Measurements from ENCODE around the gene MRPS18B.
A peak's percentile ranks its signal among the peaks of the same experiment; 100 is the strongest.

Gene MRPS18B

GRCh38 chr6:30603961-30604360 is 13.7 kb upstream of the MRPS18B start:
- DNase-seq (ENCODE audit: low spot score): no peak

- no peak for DNase-seq (ENCODE audit: low spot score)
Measured at GRCh38 chr6:30610065-30610464, 7.6 kb upstream of the MRPS18B start.

DNA sequence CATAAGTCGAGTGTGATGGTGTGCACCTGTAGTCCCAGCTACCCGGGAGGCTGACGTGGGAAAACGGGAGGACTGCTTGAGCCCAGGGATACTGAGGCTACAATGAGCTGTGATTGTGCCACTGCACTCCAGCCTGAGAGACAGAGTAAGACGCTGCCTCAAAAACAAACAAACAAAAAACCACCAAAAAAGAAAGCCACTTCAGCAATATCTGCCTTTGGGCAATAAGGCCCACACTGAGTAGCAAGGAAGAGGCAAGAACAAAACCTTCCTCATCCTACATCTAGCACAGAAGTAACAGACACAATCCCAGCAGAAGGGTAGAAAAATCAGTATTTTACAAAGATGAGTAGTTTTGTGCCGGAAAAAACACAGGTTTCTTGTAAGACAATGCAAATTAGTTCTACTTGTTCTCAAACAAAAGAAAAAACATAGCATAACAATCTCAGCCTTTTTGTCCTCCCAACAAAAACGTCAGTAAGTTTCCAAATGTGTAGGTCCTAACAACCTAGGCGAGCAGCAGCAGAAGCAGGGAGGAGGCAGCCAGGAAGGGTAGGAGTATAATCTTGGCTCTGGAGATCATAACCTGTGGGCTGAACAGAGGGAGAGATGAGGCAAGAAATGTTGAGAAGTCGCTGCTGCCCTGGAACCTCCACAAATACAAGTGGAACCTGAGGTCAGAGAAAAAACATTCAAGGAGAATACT is 6.3 kb upstream of the MRPS18B start:
- DNase-seq (ENCODE audit: low spot score): no peak

- no peak for DNase-seq (ENCODE audit: low spot score)
Measured at GRCh38 chr6:30611856-30612194, 5.8 kb upstream of the MRPS18B start.

GRCh38 chr6:30612213-30612612 is 5.4 kb upstream of the MRPS18B start:
- DNase-seq (ENCODE audit: low spot score): peak; percentile 50

DNA sequence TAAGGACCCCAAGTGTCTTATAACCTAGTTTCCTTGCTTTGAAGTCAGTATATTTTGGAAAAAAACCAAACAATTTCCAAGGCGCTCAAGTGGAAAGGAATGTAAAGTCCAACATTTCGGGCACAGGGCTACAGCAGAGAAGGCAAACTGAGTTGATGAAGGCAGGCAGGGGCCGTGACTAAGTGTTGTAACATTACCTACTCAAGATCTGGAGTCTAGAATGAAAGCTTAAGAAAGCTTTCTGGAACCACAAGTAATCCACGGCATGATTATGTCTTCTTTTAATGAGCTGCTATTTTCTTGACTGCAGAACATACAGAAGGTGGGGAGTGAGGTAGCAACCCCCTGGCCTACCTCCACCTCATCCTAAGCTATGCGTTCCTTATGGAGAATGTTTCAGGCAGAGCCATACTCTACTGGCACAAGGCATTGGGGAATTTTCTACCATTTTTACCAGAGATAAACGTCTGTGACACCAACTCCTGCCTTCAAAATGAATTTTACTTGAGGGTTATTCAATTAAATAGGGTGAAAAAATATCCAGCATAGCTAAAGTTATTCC is 4.9 kb upstream of the MRPS18B start:
- no peak for DNase-seq (ENCODE audit: low spot score)

DNA sequence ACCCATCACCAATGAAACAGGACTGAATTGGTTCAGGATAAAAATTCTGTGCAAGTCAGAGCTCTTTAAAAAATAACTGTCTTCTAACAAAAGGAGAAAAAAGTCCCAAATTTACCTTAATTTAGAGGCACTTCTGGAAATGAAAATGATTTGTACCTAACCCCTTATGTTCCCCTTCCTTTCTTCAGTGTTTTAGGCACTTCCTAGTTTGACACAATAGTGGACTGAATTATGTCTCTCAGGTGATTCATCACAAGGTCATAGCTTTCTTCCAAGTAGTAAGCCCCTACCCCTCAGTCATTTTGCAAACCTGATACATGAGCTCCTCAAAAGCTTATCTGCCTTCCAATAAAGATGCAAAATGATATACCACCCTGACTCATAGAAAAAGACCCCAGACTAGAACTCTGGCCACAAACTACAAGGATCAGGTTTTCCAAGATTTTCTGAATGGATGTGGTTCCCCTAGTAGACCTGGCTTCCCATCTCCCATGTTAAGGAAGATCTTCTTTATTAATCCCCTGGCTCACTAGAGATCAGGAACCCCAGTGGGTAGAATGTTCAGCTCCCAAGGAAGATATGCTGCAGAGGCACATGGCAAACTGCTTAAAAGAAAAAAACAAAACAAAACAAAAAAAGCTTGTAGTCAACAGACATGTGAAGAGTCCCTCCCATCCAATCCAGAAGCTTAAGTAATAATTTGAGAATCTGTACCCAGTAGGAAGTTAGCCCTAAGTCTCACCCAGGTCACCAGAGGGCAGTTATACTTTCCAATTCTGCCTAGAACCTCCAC is 4.2 kb upstream of the MRPS18B start:
- DNase-seq (ENCODE audit: low spot score): no peak

- DNase-seq (ENCODE audit: low spot score): no peak
Measured at GRCh38 chr6:30614044-30614842, 3.4 kb upstream of the MRPS18B start.

DNA sequence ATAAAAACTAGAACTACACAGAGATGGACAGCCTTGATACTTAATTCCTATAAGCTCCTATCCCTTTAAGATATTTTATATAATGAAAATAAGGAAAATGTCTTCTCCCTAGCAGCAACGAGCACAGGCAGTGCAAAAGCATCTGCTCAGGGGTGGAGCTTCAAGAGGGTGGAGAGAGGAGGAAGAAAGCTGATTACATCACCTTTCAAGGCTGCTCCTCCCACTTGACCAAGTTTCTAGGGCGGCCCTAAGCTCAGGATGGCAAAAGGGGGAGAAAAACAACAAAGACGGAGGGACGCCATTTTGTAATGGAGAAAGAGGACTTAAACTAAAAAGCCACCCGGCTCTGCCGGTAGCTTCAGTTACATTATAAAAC is 2.8 kb upstream of the MRPS18B start:
- peak; percentile 86 for DNase-seq (ENCODE audit: low spot score)

DNA sequence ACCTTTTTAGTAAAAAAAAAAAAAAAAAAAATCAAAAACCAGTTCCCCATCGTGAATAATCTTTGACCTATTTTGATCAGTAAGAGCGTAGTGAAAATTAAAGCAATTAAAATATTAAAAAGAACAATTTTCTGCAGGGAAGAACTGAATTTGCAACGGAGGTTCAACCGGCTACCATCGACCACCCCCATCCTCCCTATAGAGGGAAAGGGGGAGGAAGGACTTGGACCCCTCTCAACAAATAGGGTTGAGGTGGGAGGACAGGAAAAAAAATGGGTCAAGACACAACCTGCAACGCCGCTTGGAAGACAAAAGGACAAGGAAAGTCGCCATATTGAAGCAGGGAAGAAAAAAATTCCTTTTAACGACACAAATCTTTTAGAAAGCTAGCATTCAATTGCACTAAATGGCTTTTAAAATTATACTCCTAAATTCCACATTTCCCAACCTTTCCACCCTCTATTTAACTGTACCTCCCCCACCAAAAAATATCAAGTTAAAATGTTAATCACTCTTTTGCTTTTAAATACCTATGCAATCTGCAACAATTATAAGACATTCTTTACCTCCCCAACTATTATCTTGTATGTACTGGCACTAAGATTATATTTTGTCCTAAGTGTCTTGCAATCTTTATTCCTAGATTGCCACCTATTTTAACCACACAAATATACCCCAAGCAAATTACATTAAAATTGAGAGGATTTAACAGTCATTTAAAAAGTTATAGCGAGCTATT is 2.3 kb upstream of the MRPS18B start:
- DNase-seq (ENCODE audit: low spot score): peak; percentile 47

DNA sequence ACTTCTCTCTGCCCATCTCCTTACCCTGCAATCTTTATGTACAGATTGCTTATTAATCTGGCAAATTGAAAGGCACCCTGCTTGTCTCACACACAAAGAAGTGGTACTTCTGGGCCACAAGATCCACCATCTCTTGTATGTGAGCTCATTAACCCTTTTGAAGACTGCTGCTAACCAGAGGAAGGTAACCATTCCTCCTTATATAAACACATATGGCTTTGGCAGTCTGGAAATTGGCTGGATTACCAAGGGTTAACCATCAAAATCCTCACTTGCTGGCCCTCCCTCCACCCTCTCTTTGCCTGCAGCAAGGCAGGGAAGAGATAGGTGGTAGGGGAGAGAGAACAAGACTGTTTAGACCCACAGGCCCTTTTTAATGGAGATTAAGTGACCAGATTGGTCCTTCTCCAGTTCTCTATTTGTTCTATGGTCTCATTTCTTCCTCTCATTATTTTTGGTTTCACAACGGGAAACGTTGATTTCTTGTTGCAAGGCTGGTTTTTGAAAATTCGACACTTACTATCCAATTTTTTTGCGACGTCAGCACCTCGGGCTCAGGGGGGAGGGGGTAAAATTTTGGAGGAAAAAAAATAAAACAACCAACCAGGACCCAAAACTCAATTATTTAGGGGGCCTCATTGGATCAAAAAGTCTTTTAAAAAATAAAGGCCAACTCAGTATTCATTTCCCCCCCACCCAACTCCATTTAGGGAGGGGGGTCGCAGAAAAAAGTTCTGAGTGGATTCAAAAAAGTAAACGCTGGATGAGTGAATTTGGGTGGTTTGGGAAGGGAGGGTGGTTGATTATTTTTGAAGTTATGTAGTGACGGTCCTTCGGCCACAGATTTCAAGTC is 1.5 kb upstream of the MRPS18B start:
- no peak for DNase-seq (ENCODE audit: low spot score)

GRCh38 chr6:30616811-30617564 is 652 bp upstream of the MRPS18B start, which contains the start of gene PPP1R10:
TSS of gene PPP1R10 (minus strand) at chr6:30617243. CDS start at chr6:30609944, 7,299 bp downstream.
- DNase-seq (ENCODE audit: low spot score): peak; percentile 95

DNA sequence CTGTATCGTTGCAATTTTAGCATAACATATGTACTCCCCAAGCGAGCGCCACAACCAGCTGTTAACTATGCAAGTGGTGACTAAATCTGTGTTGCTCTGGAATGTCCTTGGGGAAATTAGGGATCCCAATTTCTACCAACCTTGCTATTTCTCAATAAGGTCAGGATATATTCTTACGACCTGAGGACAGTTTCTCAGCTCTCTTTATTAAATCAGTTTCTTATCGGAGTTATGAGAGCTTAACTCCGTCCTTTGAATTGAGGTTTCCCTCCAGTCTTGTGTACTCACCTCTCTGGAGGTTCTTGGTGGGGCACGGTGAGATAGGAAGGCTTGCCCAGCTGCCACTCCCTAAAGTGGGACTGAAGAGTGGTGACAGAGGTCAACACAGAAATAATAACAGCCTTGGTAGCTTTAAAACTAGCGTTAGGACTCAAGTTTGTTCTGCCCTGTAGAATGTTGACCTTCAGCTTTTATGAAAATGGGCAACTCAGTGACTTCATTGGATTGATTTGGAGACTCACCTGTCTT is 694 bp downstream of the MRPS18B start:
- no peak for DNase-seq (ENCODE audit: low spot score)

GRCh38 chr6:30619561-30619960 is 1.9 kb downstream of the MRPS18B start:
- no peak for DNase-seq (ENCODE audit: low spot score)

DNA sequence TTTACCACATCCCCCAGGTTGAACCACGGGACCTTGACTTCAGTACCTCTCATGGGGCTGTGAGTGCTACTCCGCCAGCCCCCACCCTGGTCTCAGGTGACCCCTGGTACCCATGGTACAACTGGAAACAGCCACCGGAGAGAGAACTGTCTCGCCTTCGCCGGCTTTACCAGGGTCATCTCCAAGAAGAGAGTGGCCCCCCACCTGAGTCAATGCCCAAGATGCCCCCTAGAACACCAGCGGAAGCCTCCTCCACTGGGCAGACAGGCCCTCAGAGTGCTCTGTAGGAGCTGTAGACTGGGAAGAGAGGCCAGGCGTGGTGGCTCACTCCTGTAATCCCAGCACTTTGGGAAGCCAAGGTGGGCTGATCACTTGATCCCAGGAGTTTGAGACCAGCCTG is 7.9 kb downstream of the MRPS18B start:
- DNase-seq (ENCODE audit: low spot score): no peak

DNA sequence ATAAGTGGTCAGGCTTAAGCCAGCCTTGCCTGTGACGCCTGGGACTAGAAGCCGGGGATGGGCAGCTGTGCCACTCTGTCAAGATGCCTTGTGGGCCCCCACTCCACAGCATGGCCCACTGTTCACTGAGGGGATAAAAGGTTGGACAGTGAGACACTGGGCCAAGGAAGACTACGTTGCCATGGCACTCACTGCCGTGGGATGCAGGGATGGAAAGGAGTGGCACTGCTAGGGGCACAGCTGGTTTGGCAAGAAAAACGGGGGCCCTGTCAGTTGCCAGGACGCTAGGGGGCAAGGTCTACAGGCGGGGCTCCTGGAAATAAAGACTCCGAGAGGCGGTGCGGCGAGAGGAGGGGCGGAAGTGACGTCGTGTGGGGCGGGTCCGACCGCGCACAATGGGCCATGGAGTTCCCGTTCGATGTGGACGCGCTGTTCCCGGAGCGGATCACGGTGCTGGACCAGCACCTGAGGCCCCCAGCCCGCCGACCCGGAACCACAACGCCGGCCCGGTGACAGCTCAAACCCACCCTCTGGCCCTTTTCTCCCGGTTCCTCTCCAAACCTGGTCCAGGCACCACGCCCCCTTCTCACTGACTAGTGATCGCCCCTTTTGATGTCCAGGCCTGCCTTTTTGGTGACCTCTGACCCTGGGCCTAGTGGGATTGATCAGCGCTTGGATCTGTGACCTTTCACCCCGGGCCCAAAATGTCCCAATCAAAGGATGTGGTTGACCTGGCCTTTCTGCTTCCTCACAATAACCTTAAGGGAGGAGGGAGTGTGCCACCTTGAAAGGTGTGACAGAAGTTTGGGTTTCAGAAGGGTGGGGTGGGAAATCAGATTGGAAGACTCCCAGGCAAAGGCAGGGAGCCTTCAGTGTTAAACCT is 9.1 kb downstream of the MRPS18B start, which contains the start of gene ATAT1:
Gene ATAT1, plus strand, starts transcription at position 391 of the 883 bp plus-strand sequence.
- DNase-seq (ENCODE audit: low spot score): peak; percentile 94

DNA sequence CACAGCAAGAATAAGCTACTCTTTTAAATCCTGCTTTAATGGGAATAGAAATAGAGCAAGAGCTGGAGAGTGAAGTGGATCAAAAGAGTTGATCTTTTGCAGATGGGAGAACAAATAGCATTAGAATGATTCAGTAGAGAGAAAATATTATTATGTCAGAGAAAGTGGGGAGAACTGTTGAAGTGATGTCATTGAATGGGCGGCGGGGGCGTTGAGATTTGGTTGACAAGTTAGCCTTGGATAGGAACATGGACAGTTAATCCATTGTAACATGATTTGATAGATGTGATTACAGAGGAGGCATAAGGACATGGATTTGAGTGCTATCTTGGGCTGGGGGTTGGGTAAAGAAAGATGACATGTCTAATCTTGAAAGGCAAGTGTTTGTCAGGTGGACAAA is 18.2 kb downstream of the MRPS18B start:
- no peak for DNase-seq (ENCODE audit: low spot score)

- no peak for DNase-seq (ENCODE audit: low spot score)
Measured at GRCh38 chr6:30640481-30640880, 22.8 kb downstream of the MRPS18B start.

GRCh38 chr6:30641048-30641447 is 23.4 kb downstream of the MRPS18B start:
- DNase-seq (ENCODE audit: low spot score): no peak
